Esophagus squamous epithelium (tissue), 4 donors: ENCODE results near the gene STN1.

Source experiments
- CTCF ChIP-seq, 6 experiments: fragments of 450-650 bp in 4 of 6; fragments of 200-600 bp in 2 of 6; sonication (generic) in 2 of 6; IDR thresholded peaks; one replicate each; pipeline ENCODE4 v1.5.1; 2016 to 2019; ENCODE audit warnings: antibody characterized with exemption in 6 of 6, mild to moderate bottlenecking in 4 of 6, moderate library complexity in 4 of 6
- POLR2A ChIP-seq, 4 donors: fragments of 450-650 bp; IDR thresholded peaks; one replicate each; pipeline ENCODE4 v1.6.1; 2017; ENCODE audit warnings: antibody characterized with exemption in 4 of 4, mild to moderate bottlenecking in 4 of 4, moderate library complexity in 3 of 4

- TF ChIP-seq CTCF (IDR thresholded peaks at IDR 0.05) (no peak), POLR2A (IDR thresholded peaks at IDR 0.05) (no peak)
Measured at GRCh38 chr10:103879831-103880230, 38.2 kb downstream of the STN1 start.
